H1 (cell line): Measurements from ENCODE around the gene LBR.

Experiments
- EP300 ChIP-seq, 2 experiments: IDR thresholded peaks; 1 replicate in 1 of 2; 2 replicates in 1 of 2; pipeline ENCODE4 v1.6.1; 2011 to 2012; ENCODE audit warnings: low read depth in 2 of 2, low read length in 2 of 2, mild to moderate bottlenecking in 2 of 2, borderline replicate concordance in 1 of 2, inconsistent platforms in 1 of 2, moderate library complexity in 1 of 2
- EZH2 ChIP-seq: fragments of 200-600 bp; sonication (generic); IDR thresholded peaks from 2 replicates; pipeline ENCODE4 v1.7.1; 2012; ENCODE audit warnings: low read depth, mild to moderate bottlenecking, moderate library complexity, low read length, inconsistent platforms; ENCODE audit not compliant: severe bottlenecking
- HDAC2 ChIP-seq, 2 experiments: fragments of 300-600 bp in 1 of 2; sonication (generic) in 1 of 2; IDR thresholded peaks; 2 replicates each; pipeline ENCODE4 v1.6.1; 2011 to 2012; ENCODE audit warnings: low read depth in 2 of 2, low read length in 2 of 2, mild to moderate bottlenecking in 2 of 2, moderate library complexity in 2 of 2, borderline replicate concordance in 1 of 2, inconsistent platforms in 1 of 2
- POLR2A ChIP-seq, 2 experiments: IDR thresholded peaks; 1 replicate in 1 of 2; 2 replicates in 1 of 2; pipeline ENCODE4 v1.6.1; 2011; ENCODE audit warnings: low read depth in 2 of 2, low read length in 2 of 2, mild to moderate bottlenecking in 2 of 2; ENCODE audit errors: control extremely low read depth in 1 of 2
- RFX5 ChIP-seq: IDR thresholded peaks from 2 replicates; pipeline ENCODE4 v1.6.1; 2011; ENCODE audit warnings: low read depth, low read length, improper control_type of control experiment, borderline replicate concordance
- SUZ12 ChIP-seq: fragments of 200-600 bp; sonication (generic); IDR thresholded peaks from 2 replicates; pipeline ENCODE4 v1.6.1; 2012; ENCODE audit warnings: mild to moderate bottlenecking, inconsistent platforms, low read length, moderate library complexity, mixed read lengths
- YY1 ChIP-seq: IDR thresholded peaks from 2 replicates; pipeline ENCODE4 v1.6.1; 2011; ENCODE audit warnings: low read depth, mild to moderate bottlenecking, low read length
- TF ChIP-seq, protein P1 (sequence below), 3 experiments: IDR thresholded peaks; 1 replicate in 2 of 3; 2 replicates in 1 of 3; pipeline versions ENCODE4 v1.5.1 to v1.6.1; 2011; ENCODE audit warnings: low read length in 3 of 3, mild to moderate bottlenecking in 3 of 3, inconsistent platforms in 2 of 3, low read depth in 1 of 3, moderate library complexity in 1 of 3; ENCODE audit not compliant: insufficient read depth in 1 of 3; ENCODE audit errors: control extremely low read depth in 1 of 3

DNA sequence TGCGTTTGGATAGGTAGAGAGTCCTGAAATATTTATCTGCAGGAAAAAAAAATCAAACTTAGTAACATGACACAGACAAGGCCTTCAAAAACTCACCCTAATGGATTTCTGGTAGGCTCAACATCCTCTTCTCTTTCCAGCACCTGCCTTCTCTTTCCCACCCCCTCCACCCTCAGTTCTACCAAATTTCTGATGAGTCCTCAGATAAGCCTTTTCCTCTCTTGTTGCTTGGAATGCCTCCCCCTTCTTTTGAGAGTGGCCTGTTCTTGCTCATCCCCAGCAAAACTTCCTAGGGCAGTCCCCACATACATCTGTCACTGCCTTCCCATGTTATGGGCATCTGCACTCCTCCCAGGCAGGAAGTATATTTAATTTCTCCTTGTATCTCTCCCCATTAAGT, 7.6 kb upstream of the LBR start:
- no peak for TF ChIP-seq RFX5
- TF ChIP-seq YY1, result no peak
- TF ChIP-seq, protein P1, sequence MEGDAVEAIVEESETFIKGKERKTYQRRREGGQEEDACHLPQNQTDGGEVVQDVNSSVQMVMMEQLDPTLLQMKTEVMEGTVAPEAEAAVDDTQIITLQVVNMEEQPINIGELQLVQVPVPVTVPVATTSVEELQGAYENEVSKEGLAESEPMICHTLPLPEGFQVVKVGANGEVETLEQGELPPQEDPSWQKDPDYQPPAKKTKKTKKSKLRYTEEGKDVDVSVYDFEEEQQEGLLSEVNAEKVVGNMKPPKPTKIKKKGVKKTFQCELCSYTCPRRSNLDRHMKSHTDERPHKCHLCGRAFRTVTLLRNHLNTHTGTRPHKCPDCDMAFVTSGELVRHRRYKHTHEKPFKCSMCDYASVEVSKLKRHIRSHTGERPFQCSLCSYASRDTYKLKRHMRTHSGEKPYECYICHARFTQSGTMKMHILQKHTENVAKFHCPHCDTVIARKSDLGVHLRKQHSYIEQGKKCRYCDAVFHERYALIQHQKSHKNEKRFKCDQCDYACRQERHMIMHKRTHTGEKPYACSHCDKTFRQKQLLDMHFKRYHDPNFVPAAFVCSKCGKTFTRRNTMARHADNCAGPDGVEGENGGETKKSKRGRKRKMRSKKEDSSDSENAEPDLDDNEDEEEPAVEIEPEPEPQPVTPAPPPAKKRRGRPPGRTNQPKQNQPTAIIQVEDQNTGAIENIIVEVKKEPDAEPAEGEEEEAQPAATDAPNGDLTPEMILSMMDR (IDR thresholded peaks at IDR 0.05; ENCODE audit: control extremely low read depth in 1 of 3, insufficient read depth in 1 of 3, low read depth in 1 of 3, low read length in 3 of 3), result no peak
- TF ChIP-seq POLR2A (IDR thresholded peaks at IDR 0.05; ENCODE audit: control extremely low read depth in 1 of 2, low read depth in 2 of 2, low read length in 2 of 2), result no peak
- TF ChIP-seq HDAC2 (IDR thresholded peaks at IDR 0.05; ENCODE audit: borderline replicate concordance in 1 of 2, low read depth in 2 of 2, low read length in 2 of 2), result no peak
- no peak for TF ChIP-seq EP300 (IDR thresholded peaks at IDR 0.05; ENCODE audit: borderline replicate concordance in 1 of 2, low read depth in 2 of 2, low read length in 2 of 2)
- TF ChIP-seq SUZ12, result no peak
- no peak for TF ChIP-seq EZH2
